ENCODE results near the gene PBRM1. TPM values are rescaled to one million over a fixed set of nuclear protein-coding genes. Genes with fewer than 3 reads are reported as not detected.

Gene PBRM1
- total and polyA plus RNA-seq, 2 of the 13 experiments (the other 11 are each of a cell fraction or from before 2014, with no cell fraction given) = 10.9 to 33.2 TPM

DNA sequence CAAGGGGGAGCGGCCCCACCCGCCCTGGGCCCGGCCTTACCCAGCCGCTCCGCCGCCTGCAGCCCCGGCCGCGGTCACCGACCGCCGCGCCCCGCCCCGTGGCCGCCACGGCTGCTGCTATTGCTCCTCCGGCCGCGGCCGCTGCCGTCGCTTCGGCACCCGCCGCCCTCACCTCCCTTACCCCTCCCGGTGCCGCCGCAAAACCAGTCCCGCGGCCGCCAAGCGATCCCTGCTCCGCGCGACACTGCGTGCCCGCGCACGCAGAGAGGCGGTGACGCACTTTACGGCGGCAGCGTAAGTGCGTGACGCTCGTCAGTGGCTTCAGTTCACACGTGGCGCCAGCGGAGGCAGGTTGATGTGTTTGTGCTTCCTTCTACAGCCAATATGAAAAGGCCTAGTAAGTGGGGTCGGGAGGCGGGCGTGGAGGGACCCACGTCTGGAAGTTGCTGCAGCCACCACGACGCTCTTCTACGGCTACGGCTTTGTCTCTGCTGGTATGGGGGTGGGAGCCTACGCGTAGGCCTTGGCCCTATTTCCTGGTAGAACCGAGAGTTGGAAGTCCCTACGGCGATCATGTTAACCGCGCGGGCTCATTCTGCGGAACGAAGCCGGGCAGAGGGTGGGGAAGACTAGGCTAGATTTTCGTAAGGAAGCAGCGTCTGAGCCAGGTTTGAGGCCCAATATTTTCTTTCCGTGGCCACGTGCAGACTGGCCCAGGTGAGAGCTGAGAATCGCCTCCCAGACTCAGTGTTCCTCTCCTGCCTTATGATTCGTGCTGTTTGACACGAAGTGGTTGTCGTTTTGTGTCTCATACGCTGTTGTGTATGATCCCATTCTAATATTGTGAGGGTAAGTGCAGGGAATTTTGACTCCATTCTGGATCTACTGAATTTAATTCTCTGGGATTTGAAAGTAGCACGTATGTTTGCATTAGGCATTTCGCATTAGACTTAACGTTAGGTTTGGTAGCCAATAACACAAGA, at the start of gene PBRM1, which contains the start of gene GNL3 (continued):
- TF ChIP-seq ZNF432 (CRISPR knock-in tag; IDR thresholded peaks at IDR 0.05; ENCODE audit: borderline replicate concordance) = no peak
- TF ChIP-seq KMT2A (CRISPR knock-in tag; IDR thresholded peaks at IDR 0.05) = peak; percentile 91
- TF ChIP-seq SKI (IDR thresholded peaks at IDR 0.05; ENCODE audit: partially characterized antibody) = peak; percentile 64
- no peak for TF ChIP-seq RNF219 (CRISPR knock-in tag; IDR thresholded peaks at IDR 0.05)
- TF ChIP-seq SAP130 (CRISPR knock-in tag; IDR thresholded peaks at IDR 0.05; ENCODE audit: low read depth) = peak; percentile 99
- peak; percentile 92; the same call in 1 of the 2 replicates for TF ChIP-seq SMAD1 (CRISPR knock-in tag; IDR thresholded peaks at IDR 0.05; ENCODE audit: borderline replicate concordance, low read depth)
- peak; percentile 49; the same call in 1 of the 2 replicates for TF ChIP-seq ZSCAN9 (CRISPR knock-in tag; IDR thresholded peaks at IDR 0.05; ENCODE audit: borderline replicate concordance)
- TF ChIP-seq FLYWCH1 (CRISPR knock-in tag; IDR thresholded peaks at IDR 0.05) = no peak
- TF ChIP-seq KLF9 (CRISPR knock-in tag; IDR thresholded peaks at IDR 0.05; ENCODE audit: low read depth) = peak; percentile 71; the same call in 1 of the 2 replicates
- peak; percentile 22 for TF ChIP-seq PHF5A (CRISPR knock-in tag; IDR thresholded peaks at IDR 0.05; ENCODE audit: low read depth, unreplicated experiment)
- TF ChIP-seq ZNF207 (IDR thresholded peaks at IDR 0.05; ENCODE audit: borderline replicate concordance) = no peak
- TF ChIP-seq ZNF282 (IDR thresholded peaks at IDR 0.05; ENCODE audit: partially characterized antibody) = no peak
- TF ChIP-seq MEIS2 (CRISPR knock-in tag; IDR thresholded peaks at IDR 0.05) = peak; percentile 90; the same call in 1 of the 2 replicates
- TF ChIP-seq ZNF800 (CRISPR knock-in tag; IDR thresholded peaks at IDR 0.05) = 0 out of 2 replicates have a peak, but pooled peaks have one; percentile 18
- TF ChIP-seq ARNT2 (CRISPR knock-in tag; IDR thresholded peaks at IDR 0.05; ENCODE audit: low read depth) = 0 out of 2 replicates have a peak, but pooled peaks have one; percentile 64
- TF ChIP-seq MEIS1 (CRISPR knock-in tag; IDR thresholded peaks at IDR 0.05; ENCODE audit: borderline replicate concordance) = no peak; the same call in 1 of the 2 replicates
- no peak for TF ChIP-seq ZNF337 (CRISPR knock-in tag; IDR thresholded peaks at IDR 0.05; ENCODE audit: borderline replicate concordance, low read depth)
- peak; percentile 39; the same call in 1 of the 2 replicates for TF ChIP-seq ZMYM2 (CRISPR knock-in tag; IDR thresholded peaks at IDR 0.05)
- TF ChIP-seq ARID2 (CRISPR knock-in tag; IDR thresholded peaks at IDR 0.05; ENCODE audit: borderline replicate concordance) = peak; percentile 72; the same call in 1 of the 2 replicates
- peak; percentile 54; the same call in 1 of the 2 replicates for TF ChIP-seq TMF1 (CRISPR knock-in tag; IDR thresholded peaks at IDR 0.05; ENCODE audit: low read depth)
- peak; percentile 85 for TF ChIP-seq ZNF576 (CRISPR knock-in tag; IDR thresholded peaks at IDR 0.05)
- 0 out of 2 replicates have a peak, but pooled peaks have one; percentile 81 for TF ChIP-seq POLR2AphosphoS2 (IDR thresholded peaks at IDR 0.05; ENCODE audit: low read depth, low read length)
- TF ChIP-seq, protein P1, sequence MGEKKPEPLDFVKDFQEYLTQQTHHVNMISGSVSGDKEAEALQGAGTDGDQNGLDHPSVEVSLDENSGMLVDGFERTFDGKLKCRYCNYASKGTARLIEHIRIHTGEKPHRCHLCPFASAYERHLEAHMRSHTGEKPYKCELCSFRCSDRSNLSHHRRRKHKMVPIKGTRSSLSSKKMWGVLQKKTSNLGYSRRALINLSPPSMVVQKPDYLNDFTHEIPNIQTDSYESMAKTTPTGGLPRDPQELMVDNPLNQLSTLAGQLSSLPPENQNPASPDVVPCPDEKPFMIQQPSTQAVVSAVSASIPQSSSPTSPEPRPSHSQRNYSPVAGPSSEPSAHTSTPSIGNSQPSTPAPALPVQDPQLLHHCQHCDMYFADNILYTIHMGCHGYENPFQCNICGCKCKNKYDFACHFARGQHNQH (CRISPR knock-in tag; IDR thresholded peaks at IDR 0.05) = peak; percentile 79
- TF ChIP-seq PRMT3 (CRISPR knock-in tag; IDR thresholded peaks at IDR 0.05; ENCODE audit: borderline replicate concordance, low read depth) = no peak
